CD4-positive, alpha-beta T cell (primary cell): ENCODE measurements around the gene PHEX. TPM values are rescaled to one million over a fixed set of nuclear protein-coding genes. Genes with fewer than 3 reads are reported as not detected.

Experiments used
- ATAC-seq: fragments of 200-7000 bp; cut with Tn5 transposase; one replicate; pipeline ENCODE4 v1.10.0; 2022; ENCODE audit warnings: mild to moderate bottlenecking; ENCODE audit not compliant: poor library complexity
- CTCF ChIA-PET: fragments of 350-600 bp; sonication (Branson Sonifier 250); formaldehyde crosslinking; loops from one replicate; lab custom pipeline; 2021; ENCODE audit warnings: antibody characterized with exemption, inconsistent platforms; lab: Charles Lee
- POLR2A ChIA-PET: fragments of 350-600 bp; sonication (Branson Sonifier 250); formaldehyde crosslinking; loops from one replicate; lab custom pipeline; 2021; ENCODE audit warnings: antibody characterized with exemption, inconsistent platforms; lab: Charles Lee
- DNase-seq, 14 experiments: peaks; one replicate each; pipeline ENCODE4 v3.0.0-alpha.2; 2013 to 2020; ENCODE audit warnings: mixed read lengths in 2 of 14
- H3K27ac ChIP-seq, 2 donors: one replicate each; pipeline versions ENCODE4 v1.5.1 to v1.7.0; 2013; ENCODE audit warnings: low read length in 2 of 2, low read depth in 1 of 2, mild to moderate bottlenecking in 1 of 2
- H3K27me3 ChIP-seq, 2 experiments: 1 replicate in 1 of 2; 2 replicates in 1 of 2; pipeline versions ENCODE4 v1.6.1 to v1.7.0; 2013; ENCODE audit warnings: low read length in 2 of 2, control low read depth in 1 of 2, mild to moderate bottlenecking in 1 of 2, moderate library complexity in 1 of 2; ENCODE audit not compliant: insufficient read depth in 2 of 2, control insufficient read depth in 1 of 2
- H3K36me3 ChIP-seq: one replicate; pipeline ENCODE4 v1.6.1; 2013; ENCODE audit warnings: low read length, control low read depth; ENCODE audit not compliant: insufficient read depth
- H3K4me1 ChIP-seq: one replicate; pipeline ENCODE4 v1.6.1; 2013; ENCODE audit warnings: low read length, control low read depth; ENCODE audit not compliant: insufficient read depth
- H3K4me3 ChIP-seq: one replicate; pipeline ENCODE4 v1.5.1; 2013; ENCODE audit warnings: mild to moderate bottlenecking, low read length, moderate library complexity
- H3K9me3 ChIP-seq, 2 experiments: 1 replicate in 1 of 2; 2 replicates in 1 of 2; pipeline versions ENCODE4 v1.6.1 to v1.7.0; 2013; ENCODE audit warnings: low read length in 2 of 2, mild to moderate bottlenecking in 2 of 2, control low read depth in 1 of 2, moderate library complexity in 1 of 2; ENCODE audit not compliant: control insufficient read depth in 1 of 2, insufficient read depth in 1 of 2
- H3K27ac Mint-ChIP-seq: one replicate; pipeline ENCODE4 v1.8.0; 2020; ENCODE audit warnings: mixed read lengths
- H3K27me3 Mint-ChIP-seq: one replicate; pipeline ENCODE4 v1.8.0; 2021; ENCODE audit warnings: mixed read lengths
- H3K36me3 Mint-ChIP-seq: one replicate; pipeline ENCODE4 v1.8.0; 2021; ENCODE audit warnings: low read depth, mixed read lengths
- H3K4me1 Mint-ChIP-seq: one replicate; pipeline ENCODE4 v1.8.0; 2021; ENCODE audit warnings: low read depth, mixed read lengths
- H3K4me3 Mint-ChIP-seq: one replicate; pipeline ENCODE4 v1.8.0; 2020; ENCODE audit warnings: mild to moderate bottlenecking, mixed read lengths
- H3K9me3 Mint-ChIP-seq: one replicate; pipeline ENCODE4 v1.8.0; 2020; ENCODE audit warnings: mixed read lengths
- CTCF ChIP-seq: fragments of 200-600 bp; IDR thresholded peaks from one replicate; pipeline ENCODE4 v1.8.0; 2022; ENCODE audit warnings: antibody characterized with exemption, mild to moderate bottlenecking
- intact Hi-C, 2 experiments: fragments of 100-400 bp; cut with DNase I in 1 of 2; cut with micrococcal nuclease in 1 of 2; formaldehyde crosslinking; loops; one replicate each; pipeline versions ENCODE4 v1.15.1 to v1.9.0; 2023 to 2025; cut with DNase I, micrococcal nuclease
- total RNA-seq, 174 experiments: library from RNA in 2 of 174; stranded (reverse) in 2 of 174; gene quantifications; one replicate each; pipeline ENCODE4 v1.2.3 and lab custom pipeline; 2021 to 2026

The PHEX gene
- total RNA-seq, 2 experiments from 2014 or later, result 0.08 to 0.14 TPM

- H3K27me3 ChIP-seq, result no peaks in the 10 kb centered on the region
- no peak overlapping the region for H3K27ac ChIP-seq
- ChIA-PET POLR2A (no interaction called here), CTCF (interaction anchor here (1.7 kb wide), 1 partner anchor 19 kb away, joined by 3 read pairs; no protein-coding TSS in a partner anchor)
- no peaks in the 10 kb centered on the region for H3K36me3 ChIP-seq
- Mint-ChIP-seq H3K27ac (no peak overlapping the region), H3K36me3 (peaks cover 15% of the 10 kb centered on the region), H3K9me3 (no peaks in the 10 kb centered on the region), H3K4me3 (no peak overlapping the region), H3K4me1 (no peaks in the 10 kb centered on the region), H3K27me3 (no peaks in the 10 kb centered on the region)
- no peak overlapping the region for H3K4me3 ChIP-seq
- ATAC-seq (no peak), DNase-seq (no peak)
- TF ChIP-seq CTCF, result no peak
- no peaks in the 10 kb centered on the region for H3K9me3 ChIP-seq
- peaks cover 6% of the 10 kb centered on the region for H3K4me1 ChIP-seq
- intact Hi-C loops, result no loop called here
Measured at GRCh38 chrX:22004866-22005265, 27.3 kb upstream of the PHEX start.

GRCh38 chrX:22012051-22012450 lies 20.1 kb upstream of the PHEX start:
- ATAC-seq, result no peak
- intact Hi-C loops, result no loop called here
- POLR2A ChIA-PET, result no interaction called here
- Histone ChIP-seq H3K27me3 (no peaks in the 10 kb centered on the region), H3K4me3 (no peak overlapping the region), H3K27ac (no peak overlapping the region), H3K9me3 (no peaks in the 10 kb centered on the region), H3K36me3 (no peaks in the 10 kb centered on the region), H3K4me1 (no peaks in the 10 kb centered on the region)
- Mint-ChIP-seq H3K27ac (no peak overlapping the region), H3K36me3 (peaks cover 4% of the 10 kb centered on the region), H3K27me3 (no peaks in the 10 kb centered on the region), H3K4me3 (no peak overlapping the region), H3K4me1 (no peaks in the 10 kb centered on the region), H3K9me3 (no peaks in the 10 kb centered on the region)
- no peak for DNase-seq
- CTCF ChIA-PET, result interaction anchor here (1.3 kb wide), 1 partner anchor 27 kb away, joined by 3 read pairs; no protein-coding TSS in a partner anchor
- TF ChIP-seq CTCF, result no peak

GRCh38 chrX:22012931-22013330 lies 19.2 kb upstream of the PHEX start:
- ChIA-PET POLR2A (no interaction called here), CTCF (interaction anchor here (1.3 kb wide), 1 partner anchor 28 kb away, joined by 3 read pairs; no protein-coding TSS in a partner anchor)
- H3K27ac ChIP-seq, result no peak overlapping the region
- TF ChIP-seq CTCF, result no peak
- no peaks in the 10 kb centered on the region for H3K27me3 Mint-ChIP-seq
- no peaks in the 10 kb centered on the region for H3K36me3 ChIP-seq
- ATAC-seq (no peak), DNase-seq (no peak)
- no peaks in the 10 kb centered on the region for H3K27me3 ChIP-seq
- H3K36me3 Mint-ChIP-seq, result no peaks in the 10 kb centered on the region
- H3K4me1 ChIP-seq, result no peaks in the 10 kb centered on the region
- no peak overlapping the region for H3K4me3 ChIP-seq
- no peaks in the 10 kb centered on the region for H3K4me1 Mint-ChIP-seq
- H3K9me3 ChIP-seq, result no peaks in the 10 kb centered on the region
- no peak overlapping the region for H3K4me3 Mint-ChIP-seq
- intact Hi-C loops, result no loop called here
- H3K9me3 Mint-ChIP-seq, result no peaks in the 10 kb centered on the region
- H3K27ac Mint-ChIP-seq, result no peak overlapping the region
